ENCODE data around the gene ERC1.

DNA sequence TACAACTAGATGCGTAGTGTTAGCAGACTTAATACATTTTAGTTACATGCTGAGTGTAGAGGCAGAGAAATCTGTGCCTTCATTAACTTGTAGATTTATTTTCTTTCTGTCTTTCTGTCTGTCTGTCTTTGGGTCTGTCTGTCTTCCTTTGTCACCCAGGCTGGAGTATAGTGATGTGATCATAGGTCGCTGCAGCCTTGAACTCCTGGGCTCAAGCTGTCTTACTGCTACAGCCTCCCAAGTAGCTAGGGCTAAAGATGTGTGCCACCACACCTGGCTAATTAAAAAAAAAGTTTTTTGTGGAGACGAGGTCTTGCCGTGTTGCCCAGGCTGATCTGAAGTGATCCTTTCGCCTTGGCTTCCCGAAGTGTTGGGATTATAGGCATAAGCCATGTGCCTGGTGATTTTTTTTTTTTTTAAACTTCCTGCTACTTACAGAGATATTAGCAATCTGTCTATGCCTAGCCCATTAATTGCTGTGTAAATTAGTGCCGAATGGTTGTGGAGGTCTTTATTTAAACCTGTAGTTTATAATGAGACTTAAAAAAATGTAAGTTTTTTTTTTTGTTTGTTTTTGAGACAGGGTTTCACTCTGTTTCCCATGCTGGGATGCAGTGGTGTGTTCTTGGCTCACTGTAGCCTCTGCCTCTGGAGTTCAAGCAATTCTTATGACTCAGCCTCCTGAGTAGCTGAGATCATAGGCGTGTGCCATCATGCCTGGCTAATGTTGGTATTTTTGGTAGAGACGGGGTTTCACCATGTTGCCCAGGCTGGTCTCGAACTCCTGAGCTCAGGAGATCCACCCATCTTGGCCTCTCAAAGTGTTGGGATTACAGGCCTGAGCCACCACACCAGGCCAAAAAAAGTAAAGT lies 22.8 kb downstream of the ERC1 start:
- TF ChIP-seq, protein P1, sequence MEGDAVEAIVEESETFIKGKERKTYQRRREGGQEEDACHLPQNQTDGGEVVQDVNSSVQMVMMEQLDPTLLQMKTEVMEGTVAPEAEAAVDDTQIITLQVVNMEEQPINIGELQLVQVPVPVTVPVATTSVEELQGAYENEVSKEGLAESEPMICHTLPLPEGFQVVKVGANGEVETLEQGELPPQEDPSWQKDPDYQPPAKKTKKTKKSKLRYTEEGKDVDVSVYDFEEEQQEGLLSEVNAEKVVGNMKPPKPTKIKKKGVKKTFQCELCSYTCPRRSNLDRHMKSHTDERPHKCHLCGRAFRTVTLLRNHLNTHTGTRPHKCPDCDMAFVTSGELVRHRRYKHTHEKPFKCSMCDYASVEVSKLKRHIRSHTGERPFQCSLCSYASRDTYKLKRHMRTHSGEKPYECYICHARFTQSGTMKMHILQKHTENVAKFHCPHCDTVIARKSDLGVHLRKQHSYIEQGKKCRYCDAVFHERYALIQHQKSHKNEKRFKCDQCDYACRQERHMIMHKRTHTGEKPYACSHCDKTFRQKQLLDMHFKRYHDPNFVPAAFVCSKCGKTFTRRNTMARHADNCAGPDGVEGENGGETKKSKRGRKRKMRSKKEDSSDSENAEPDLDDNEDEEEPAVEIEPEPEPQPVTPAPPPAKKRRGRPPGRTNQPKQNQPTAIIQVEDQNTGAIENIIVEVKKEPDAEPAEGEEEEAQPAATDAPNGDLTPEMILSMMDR (IDR thresholded peaks at IDR 0.05; ENCODE audit: low read length) = no peak
- no peak for TF ChIP-seq EZH2 (IDR thresholded peaks at IDR 0.05; ENCODE audit: borderline replicate concordance, low read length)

All from OCI-LY1 (cell line).